Gastrocnemius medialis (tissue), 4 donors: ENCODE measurements around the gene GPR141. TPM values are rescaled to one million over a fixed set of nuclear protein-coding genes. Genes with fewer than 3 reads are reported as not detected.
"Not testable (repeated sequence)": the region's sequence is repeated elsewhere in the genome, so short reads cannot be mapped to it uniquely, and the experiment has no call there.

Experiments
- ATAC-seq, 2 donors: fragments of 150-250 bp; one replicate each; pipeline ENCODE4 v1.9.1; 2016
- DNase-seq, 2 donors: peaks; one replicate each; pipeline ENCODE4 v3.0.0-alpha.2; 2019
- H3K27ac ChIP-seq, 4 donors: fragments of 200-600 bp; sonication (generic); 1 replicate in 1 of 4; 2 replicates in 3 of 4; pipeline ENCODE4 v1.5.1; 2016 to 2018; ENCODE audit warnings: mild to moderate bottlenecking in 2 of 4, moderate library complexity in 1 of 4
- H3K27me3 ChIP-seq, 3 donors: fragments of 200-600 bp; sonication (generic) in 2 of 3; 1 replicate in 1 of 3; 2 replicates in 2 of 3; pipeline versions ENCODE4 v1.5.1 to v1.6.0; 2016 to 2019; ENCODE audit warnings: mild to moderate bottlenecking in 1 of 3, moderate library complexity in 1 of 3
- H3K36me3 ChIP-seq, 2 donors: fragments of 200-600 bp; sonication (generic) in 1 of 2; one replicate each; pipeline ENCODE4 v1.5.1; 2017 to 2018
- H3K4me1 ChIP-seq, 2 donors: fragments of 200-600 bp; sonication (generic) in 1 of 2; one replicate each; pipeline ENCODE4 v1.5.1; 2016 to 2017; ENCODE audit warnings: mild to moderate bottlenecking in 2 of 2
- H3K4me3 ChIP-seq, 4 donors: fragments of 200-600 bp; sonication (generic) in 3 of 4; 1 replicate in 1 of 4; 2 replicates in 3 of 4; pipeline ENCODE4 v1.5.1; 2016 to 2019; ENCODE audit warnings: mild to moderate bottlenecking in 2 of 4
- H3K9me3 ChIP-seq, 3 donors: fragments of 200-600 bp; sonication (generic) in 2 of 3; 1 replicate in 1 of 3; 2 replicates in 2 of 3; pipeline ENCODE4 v1.5.1; 2016 to 2019
- CTCF ChIP-seq, 5 experiments: fragments of 450-650 bp in 3 of 5; fragments of 200-600 bp in 2 of 5; sonication (generic) in 2 of 5; IDR thresholded peaks in 4 of 5; conservative IDR thresholded peaks in 1 of 5; 1 replicate in 4 of 5; 2 replicates in 1 of 5; pipeline ENCODE4 v1.5.1; 2016 to 2019; ENCODE audit warnings: antibody characterized with exemption in 5 of 5, mild to moderate bottlenecking in 3 of 5, moderate library complexity in 3 of 5
- POLR2A ChIP-seq, 2 donors: fragments of 450-650 bp; IDR thresholded peaks; one replicate each; pipeline ENCODE4 v1.6.1; 2017; ENCODE audit warnings: antibody characterized with exemption in 2 of 2, mild to moderate bottlenecking in 2 of 2, moderate library complexity in 2 of 2
- in situ Hi-C, 4 donors: fragments of 200-750 bp; cut with MboI; loops; one replicate each; pipeline versions ENCODE4 v1.15.0 to v1.8.0; 2017; ENCODE audit warnings: low sequenced_read_pairs in 4 of 4
- intact Hi-C: fragments of 100-400 bp; cut with DNase I; formaldehyde crosslinking; loops from one replicate; pipeline ENCODE4 v1.15.1; 2023; ENCODE audit warnings: low total_unique reads
- total RNA-seq, 4 donors: library from RNA; depleted of rRNA; stranded (reverse); fragments of >200 nt; gene quantifications; one replicate each; pipeline versions ENCODE4 v1.1.0 to v1.2.3, GENCODE V29; 2016

Gene GPR141
- total RNA-seq, 4 donors from 2014 or later, result not detected

GRCh38 chr7:37701769-37702168, 18.2 kb downstream of the GPR141 start:
- TF ChIP-seq CTCF (IDR thresholded peaks at IDR 0.05 in 4 of 5, conservative IDR thresholded peaks at IDR 0.05 in 1 of 5) (no peak), POLR2A (IDR thresholded peaks at IDR 0.05) (no peak)
- H3K9me3 ChIP-seq, result no peaks in the 10 kb centered on the region
- no peak overlapping the region for H3K27ac ChIP-seq
- no peak overlapping the region for H3K4me3 ChIP-seq
- no peak for ATAC-seq
- no peaks in the 10 kb centered on the region for H3K36me3 ChIP-seq
- no peaks in the 10 kb centered on the region for H3K4me1 ChIP-seq
- H3K27me3 ChIP-seq, result no peaks in the 10 kb centered on the region
- intact Hi-C loops (no loop called here), in situ Hi-C loops (no loop called here)
- DNase-seq, result no peak

GRCh38 chr7:37703361-37703760, 19.8 kb downstream of the GPR141 start:
- Histone ChIP-seq H3K27me3 (no peaks in the 10 kb centered on the region), H3K9me3 (no peaks in the 10 kb centered on the region), H3K4me3 (no peak overlapping the region)

GRCh38 chr7:37704328-37704833, 20.8 kb downstream of the GPR141 start:
- H3K4me1 ChIP-seq, H3K4me3 ChIP-seq, H3K27me3 ChIP-seq, H3K27ac ChIP-seq, ATAC-seq, DNase-seq, H3K9me3 ChIP-seq, in situ Hi-C loops, H3K36me3 ChIP-seq, intact Hi-C loops: not testable (repeated sequence)

More at GRCh38 chr7:37703361-37703760, 19.8 kb downstream of the GPR141 start:
- in situ Hi-C loops (no loop called here), intact Hi-C loops (no loop called here)
- no peak overlapping the region for H3K27ac ChIP-seq
- ATAC-seq (no peak), DNase-seq (no peak)
- no peaks in the 10 kb centered on the region for H3K36me3 ChIP-seq
- no peak for TF ChIP-seq CTCF (IDR thresholded peaks at IDR 0.05 in 4 of 5, conservative IDR thresholded peaks at IDR 0.05 in 1 of 5)
- no peak for TF ChIP-seq POLR2A (IDR thresholded peaks at IDR 0.05)
- H3K4me1 ChIP-seq, result no peaks in the 10 kb centered on the region

GRCh38 chr7:37705976-37706375, 22.4 kb downstream of the GPR141 start:
- ATAC-seq, result no peak
- Histone ChIP-seq H3K27me3 (no peaks in the 10 kb centered on the region), H3K36me3 (no peaks in the 10 kb centered on the region), H3K4me3 (no peak overlapping the region), H3K9me3 (no peaks in the 10 kb centered on the region), H3K4me1 (no peaks in the 10 kb centered on the region), H3K27ac (no peak overlapping the region)
- TF ChIP-seq CTCF (IDR thresholded peaks at IDR 0.05 in 4 of 5, conservative IDR thresholded peaks at IDR 0.05 in 1 of 5), result no peak
- no peak for TF ChIP-seq POLR2A (IDR thresholded peaks at IDR 0.05)
- in situ Hi-C loops (no loop called here), intact Hi-C loops (no loop called here)
- no peak for DNase-seq

GRCh38 chr7:37706804-37707203, 23.2 kb downstream of the GPR141 start:
- intact Hi-C loops, result no loop called here

More at GRCh38 chr7:37706804-37707203, 23.2 kb downstream of the GPR141 start:
- in situ Hi-C loops, result no loop called here
- Histone ChIP-seq H3K9me3 (no peaks in the 10 kb centered on the region), H3K36me3 (no peaks in the 10 kb centered on the region), H3K4me1 (no peaks in the 10 kb centered on the region), H3K27ac (no peak overlapping the region), H3K4me3 (no peak overlapping the region), H3K27me3 (no peaks in the 10 kb centered on the region)
- TF ChIP-seq CTCF (IDR thresholded peaks at IDR 0.05 in 4 of 5, conservative IDR thresholded peaks at IDR 0.05 in 1 of 5), result no peak
- TF ChIP-seq POLR2A (IDR thresholded peaks at IDR 0.05), result no peak
- ATAC-seq, result no peak
- DNase-seq, result no peak
